HG03095 (cell line): Measurements from ENCODE around the gene PITPNM3.
"Not testable (repeated sequence)": the region's sequence is repeated elsewhere in the genome, so short reads cannot be mapped to it uniquely, and the experiment has no call there.

ENCODE experiments used
- ATAC-seq: cut with Tn5 transposase; IDR thresholded peaks from one replicate; pipeline ENCODE4 v1.9.1; 2021; ENCODE audit warnings: moderate library complexity; ENCODE audit not compliant: unreplicated experiment

The PITPNM3 gene

GRCh38 chr17:6482796-6483195 is 73.6 kb downstream of the PITPNM3 start:
- ATAC-seq, result not testable (repeated sequence)

GRCh38 chr17:6482105-6482455 is 74.3 kb downstream of the PITPNM3 start:
- ATAC-seq, result no peak

GRCh38 chr17:6480303-6480675 is 76.1 kb downstream of the PITPNM3 start:
- ATAC-seq, result no peak

- ATAC-seq, result no peak
These were observed 76.6 kb downstream of the PITPNM3 start for GRCh38 chr17:6479622-6480302.

GRCh38 chr17:6478486-6478885 is 77.9 kb downstream of the PITPNM3 start:
- ATAC-seq, result no peak

GRCh38 chr17:6477831-6478383 is 78.4 kb downstream of the PITPNM3 start:
- no peak for ATAC-seq

GRCh38 chr17:6476810-6477179 is 79.6 kb downstream of the PITPNM3 start:
- ATAC-seq, result no peak

GRCh38 chr17:6476076-6476809 is 80.1 kb downstream of the PITPNM3 start:
- no peak for ATAC-seq

GRCh38 chr17:6475411-6475810 is 80.9 kb downstream of the PITPNM3 start:
- ATAC-seq, result no peak

- no peak for ATAC-seq
These were observed 81.4 kb downstream of the PITPNM3 start for GRCh38 chr17:6474906-6475305.

- no peak for ATAC-seq
These were observed 82.0 kb downstream of the PITPNM3 start for GRCh38 chr17:6474376-6474775.

- no peak for ATAC-seq
These were observed 83.1 kb downstream of the PITPNM3 start for GRCh38 chr17:6473128-6473767.

- no peak for ATAC-seq
These were observed 83.8 kb downstream of the PITPNM3 start for GRCh38 chr17:6472517-6472916.

GRCh38 chr17:6471531-6472465 is 84.6 kb downstream of the PITPNM3 start:
- ATAC-seq, result no peak

GRCh38 chr17:6470751-6471521 is 85.4 kb downstream of the PITPNM3 start:
- ATAC-seq, result no peak

GRCh38 chr17:6470146-6470718 is 86.1 kb downstream of the PITPNM3 start:
- no peak for ATAC-seq

- ATAC-seq, result no peak
These were observed 88.1 kb downstream of the PITPNM3 start for GRCh38 chr17:6468051-6468790.

GRCh38 chr17:6467567-6467966 is 88.8 kb downstream of the PITPNM3 start:
- ATAC-seq, result no peak
